GM19043 (cell line): Measurements from ENCODE around the gene BIRC7.
"Not testable (repeated sequence)": the region's sequence is repeated elsewhere in the genome, so short reads cannot be mapped to it uniquely, and the experiment has no call there.

Experiments
- ATAC-seq: cut with Tn5 transposase; IDR thresholded peaks from one replicate; pipeline ENCODE4 v1.9.1; 2021; ENCODE audit warnings: low read depth; ENCODE audit not compliant: unreplicated experiment

The BIRC7 gene

GRCh38 chr20:63205896-63206295 lies 29.8 kb upstream of the BIRC7 start:
- ATAC-seq = no peak

GRCh38 chr20:63206878-63207277 lies 28.8 kb upstream of the BIRC7 start:
- ATAC-seq = no peak

- no peak for ATAC-seq
Observed at GRCh38 chr20:63208346-63208909, 27.3 kb upstream of the BIRC7 start.

- no peak for ATAC-seq
Observed at GRCh38 chr20:63210011-63210605, 25.6 kb upstream of the BIRC7 start.

- no peak for ATAC-seq
Observed at GRCh38 chr20:63212393-63212730, 23.3 kb upstream of the BIRC7 start.

GRCh38 chr20:63212792-63213191 lies 22.9 kb upstream of the BIRC7 start:
- ATAC-seq = no peak

- no peak for ATAC-seq
Observed at GRCh38 chr20:63214514-63214913, 21.2 kb upstream of the BIRC7 start.

- ATAC-seq = no peak
Observed at GRCh38 chr20:63215101-63216040, 20.3 kb upstream of the BIRC7 start.

- peak; percentile 86 for ATAC-seq
Observed at GRCh38 chr20:63216041-63216848, 19.5 kb upstream of the BIRC7 start, which contains the start of gene YTHDF1. Gene YTHDF1, minus strand, starts transcription at chr20:63216131. Its CDS starts 239 bp downstream, at chr20:63215892.

GRCh38 chr20:63216849-63217471 lies 18.7 kb upstream of the BIRC7 start:
- no peak for ATAC-seq

GRCh38 chr20:63217706-63218105 lies 18.0 kb upstream of the BIRC7 start:
- no peak for ATAC-seq

GRCh38 chr20:63218701-63219446 lies 16.8 kb upstream of the BIRC7 start:
- ATAC-seq = no peak

- ATAC-seq = no peak
Observed at GRCh38 chr20:63219447-63219821, 16.3 kb upstream of the BIRC7 start.

- no peak for ATAC-seq
Observed at GRCh38 chr20:63219866-63220521, 15.7 kb upstream of the BIRC7 start.

- ATAC-seq = no peak
Observed at GRCh38 chr20:63220696-63221399, 14.9 kb upstream of the BIRC7 start.

- not testable (repeated sequence) for ATAC-seq
Observed at GRCh38 chr20:63221400-63222053, 14.2 kb upstream of the BIRC7 start.

GRCh38 chr20:63222541-63222940 lies 13.2 kb upstream of the BIRC7 start:
- ATAC-seq = no peak
